Aorta (tissue), 5 donors: ENCODE data around the gene NRIP1. TPM values are rescaled to one million over a fixed set of nuclear protein-coding genes. Genes with fewer than 3 reads are reported as not detected.

Experiments
- ATAC-seq: fragments of 200-7000 bp; cut with Tn5 transposase; one replicate; pipeline ENCODE4 v1.9.1; 2022; ENCODE audit warnings: moderate library complexity; ENCODE audit not compliant: low FRiP score
- DNase-seq, 2 donors: peaks; one replicate each; pipeline ENCODE4 v3.0.0-alpha.2; 2020
- H3K27ac ChIP-seq, 2 donors: one replicate each; pipeline ENCODE4 v1.5.1; 2013; ENCODE audit warnings: low read length in 2 of 2, mild to moderate bottlenecking in 2 of 2, moderate library complexity in 2 of 2, control low read depth in 1 of 2, inconsistent platforms in 1 of 2, low read depth in 1 of 2
- H3K27me3 ChIP-seq, 2 donors: one replicate each; pipeline ENCODE4 v1.6.1; 2013; ENCODE audit warnings: control low read depth in 1 of 2, low read length in 1 of 2, mild to moderate bottlenecking in 1 of 2, moderate library complexity in 1 of 2; ENCODE audit not compliant: insufficient read depth in 2 of 2, control insufficient read depth in 1 of 2
- H3K36me3 ChIP-seq, 2 donors: one replicate each; pipeline ENCODE4 v1.6.1; 2013; ENCODE audit warnings: control low read depth in 1 of 2, low read length in 1 of 2, mild to moderate bottlenecking in 1 of 2; ENCODE audit not compliant: insufficient read depth in 2 of 2, control insufficient read depth in 1 of 2
- H3K4me1 ChIP-seq, 2 donors: one replicate each; pipeline ENCODE4 v1.6.1; 2013; ENCODE audit warnings: low read length in 2 of 2, control low read depth in 1 of 2, mild to moderate bottlenecking in 1 of 2, moderate library complexity in 1 of 2; ENCODE audit not compliant: insufficient read depth in 2 of 2, control insufficient read depth in 1 of 2
- H3K4me3 ChIP-seq, 2 donors: one replicate each; pipeline ENCODE4 v1.5.1; 2013; ENCODE audit warnings: low read length in 2 of 2, control low read depth in 1 of 2, mild to moderate bottlenecking in 1 of 2
- H3K9me3 ChIP-seq: one replicate; pipeline ENCODE4 v1.6.1; 2013; ENCODE audit warnings: mild to moderate bottlenecking, low read length; ENCODE audit not compliant: control insufficient read depth
- WGBS, 2 donors: extraction: QIAGEN DNeasy Blood & Tissue Kit; methylation state at CpG; one replicate each; pipeline ENCODE4 v1.1.7; 2013; 5-methylcytosine and 5-hydroxymethylcytosine counted together
- intact Hi-C, 2 donors: fragments of 100-400 bp; cut with DNase I; formaldehyde crosslinking; loops; one replicate each; pipeline versions ENCODE4 v1.14.2 to v1.15.0; 2022
- long read RNA-seq, 2 donors: library from polyadenylated mRNA; unstranded; transcript quantifications; one replicate each; pipeline ENCODE4 v2.0.0, GENCODE V29; 2020 to 2021
- polyA plus RNA-seq, 2 donors: library from polyadenylated mRNA; stranded (reverse); fragments of 200-250 nt; gene quantifications; one replicate each; pipeline ENCODE4 v1.2.3, GENCODE V29; 2013
- total RNA-seq, 2 donors: library from RNA; stranded (reverse); fragmentation: NEBNext Ultra II Directional; extraction: Animal tissue kit (Norgen Biotek cat#: 25700); gene quantifications; one replicate each; pipeline ENCODE4 v1.2.1, GENCODE V29; 2021
- donor health status: healthy with polysubstance abuse.
- donor health status: Bipolar disorder and iron deficiency.
- donor health status: DM: no; HTN: no; CAD: no.
- donor health status: DM: no; HTN: no; CAD: no.
- donor health status: DM: yes; HTN: yes; CAD: no.

The NRIP1 gene
- total RNA-seq = 10 to 100 TPM; 28.6 to 37.1 TPM
- polyA plus RNA-seq = 1 to 10 TPM; 3.8 to 4.6 TPM
- long read RNA-seq, donor 1, partial matches to known transcripts = 2 of 12 reads
- long read RNA-seq, donor 1, other reads (novel, unspliced or antisense) = 10 of 12 reads
- long read RNA-seq, donor 2, partial matches to known transcripts = 1 of 17 reads
- long read RNA-seq, donor 2, other reads (novel, unspliced or antisense) = 16 of 17 reads

- ATAC-seq (peak; percentile 94), DNase-seq (peak; percentile 96)
- 1% methylated on average over 68 to 116 of the region's 116 CpGs for WGBS, 2 donors
- Histone ChIP-seq H3K9me3 (no peaks in the 10 kb centered on the region), H3K4me1 (no peaks in the 10 kb centered on the region), H3K27ac (peak within 1 kb of the TSS; percentile 75 to 89), H3K36me3 (no peaks in the 10 kb centered on the region), H3K27me3 (no peaks in the 10 kb centered on the region), H3K4me3 (peak within 1 kb of the TSS; percentile 97 to 98)
- intact Hi-C loops = loop anchor here in 1 of 2 donors (5.0 kb wide), 1 partner anchor 107 kb away; no protein-coding TSS in a partner anchor
Measured at GRCh38 chr21:15064576-15065391, at the start of gene NRIP1. NRIP1 (minus strand) TSS chr21:15065000; CDS start chr21:14968192, 96,808 bp downstream.

- no peaks in the 10 kb centered on the region for H3K27me3 ChIP-seq
- H3K9me3 ChIP-seq = no peaks in the 10 kb centered on the region
- 72 to 75% methylated on average over 4 of the region's 4 CpGs for WGBS, 2 donors
- no peak overlapping the region for H3K27ac ChIP-seq
- H3K4me3 ChIP-seq = no peak overlapping the region
- no peaks in the 10 kb centered on the region for H3K36me3 ChIP-seq
- no peak for DNase-seq
- ATAC-seq = no peak
- H3K4me1 ChIP-seq = no peaks in the 10 kb centered on the region
- intact Hi-C loops = no loop called here
Measured at GRCh38 chr21:15112858-15113257, 48.1 kb upstream of the NRIP1 start.

DNA sequence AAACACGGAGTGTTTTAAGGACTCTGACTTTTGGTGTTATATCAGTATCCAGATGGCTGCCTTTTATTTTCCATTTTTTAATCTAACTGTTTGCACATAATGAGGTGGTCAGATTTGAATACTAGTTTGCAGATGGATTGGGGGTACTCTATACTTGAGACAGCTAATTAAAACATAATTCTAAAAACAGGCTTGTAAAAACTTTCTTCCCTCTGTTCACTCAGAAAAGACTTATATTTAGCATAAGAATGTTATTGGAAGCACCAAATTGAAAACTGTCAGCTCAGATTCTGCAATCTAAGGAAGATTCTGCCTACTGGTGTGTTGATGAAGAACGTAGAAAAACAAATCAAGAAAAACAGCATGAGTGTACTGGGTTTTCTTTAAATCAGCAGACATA lies 44.0 kb upstream of the NRIP1 start:
- ATAC-seq (no peak), DNase-seq (no peak)
- Histone ChIP-seq H3K4me1 (no peaks in the 10 kb centered on the region), H3K36me3 (no peaks in the 10 kb centered on the region), H3K27me3 (no peaks in the 10 kb centered on the region), H3K27ac (no peak overlapping the region), H3K4me3 (no peak overlapping the region), H3K9me3 (no peaks in the 10 kb centered on the region)
- intact Hi-C loops = no loop called here
- WGBS, 2 donors = 70 to 82% methylated on average over 2 of the region's 2 CpGs

- Histone ChIP-seq H3K27ac (no peak overlapping the region), H3K4me1 (no peaks in the 10 kb centered on the region), H3K36me3 (no peaks in the 10 kb centered on the region), H3K4me3 (no peak overlapping the region), H3K9me3 (no peaks in the 10 kb centered on the region), H3K27me3 (no peaks in the 10 kb centered on the region)
- DNase-seq (no peak), ATAC-seq (no peak)
- intact Hi-C loops = no loop called here
- 92 to 94% methylated on average over 3 of the region's 3 CpGs for WGBS, 2 donors
Measured at GRCh38 chr21:15104470-15104869, 39.7 kb upstream of the NRIP1 start.

GRCh38 chr21:15098908-15099307 lies 34.1 kb upstream of the NRIP1 start:
- no peak for DNase-seq
- H3K36me3 ChIP-seq = no peaks in the 10 kb centered on the region
- no peaks in the 10 kb centered on the region for H3K27me3 ChIP-seq
- no peaks in the 10 kb centered on the region for H3K4me1 ChIP-seq
- no peak for ATAC-seq
- H3K9me3 ChIP-seq = no peaks in the 10 kb centered on the region
- intact Hi-C loops = no loop called here
- H3K4me3 ChIP-seq = no peak overlapping the region
- H3K27ac ChIP-seq = no peak overlapping the region
- 76 to 77% methylated on average over 3 of the region's 3 CpGs for WGBS, 2 donors

GRCh38 chr21:15098181-15098580 lies 33.4 kb upstream of the NRIP1 start:
- intact Hi-C loops = no loop called here
- no peak overlapping the region for H3K4me3 ChIP-seq
- 41 to 43% methylated on average over 3 of the region's 3 CpGs for WGBS, 2 donors
- no peaks in the 10 kb centered on the region for H3K4me1 ChIP-seq
- H3K27ac ChIP-seq = no peak overlapping the region
- H3K9me3 ChIP-seq = no peaks in the 10 kb centered on the region
- H3K36me3 ChIP-seq = no peaks in the 10 kb centered on the region
- no peaks in the 10 kb centered on the region for H3K27me3 ChIP-seq
- DNase-seq = no peak
- no peak for ATAC-seq

DNA sequence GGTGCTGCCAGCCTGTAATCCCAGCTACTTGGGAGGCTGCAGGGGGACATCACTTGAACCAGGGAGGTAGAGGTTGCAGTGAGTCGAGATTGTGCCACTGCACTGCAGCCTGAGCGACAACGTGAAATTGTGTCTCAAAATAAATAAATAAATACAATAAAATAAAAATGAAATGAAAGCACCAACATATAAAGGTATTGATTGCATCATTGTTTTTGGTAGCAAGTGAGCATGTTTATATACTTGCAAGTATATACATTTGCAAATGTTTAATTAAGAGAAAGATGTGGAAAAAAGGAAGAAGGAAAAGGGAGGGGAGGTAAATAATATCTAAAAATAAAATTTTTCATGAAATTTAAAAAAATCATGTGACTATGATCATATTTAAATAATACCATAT lies 32.8 kb upstream of the NRIP1 start:
- DNase-seq (no peak), ATAC-seq (no peak)
- H3K27me3 ChIP-seq = no peaks in the 10 kb centered on the region
- H3K27ac ChIP-seq = no peak overlapping the region
- WGBS, 2 donors = 94 to 95% methylated on average over 3 of the region's 3 CpGs
- intact Hi-C loops = no loop called here
- H3K9me3 ChIP-seq = no peaks in the 10 kb centered on the region
- H3K4me3 ChIP-seq = no peak overlapping the region
- H3K36me3 ChIP-seq = no peaks in the 10 kb centered on the region
- no peaks in the 10 kb centered on the region for H3K4me1 ChIP-seq

DNA sequence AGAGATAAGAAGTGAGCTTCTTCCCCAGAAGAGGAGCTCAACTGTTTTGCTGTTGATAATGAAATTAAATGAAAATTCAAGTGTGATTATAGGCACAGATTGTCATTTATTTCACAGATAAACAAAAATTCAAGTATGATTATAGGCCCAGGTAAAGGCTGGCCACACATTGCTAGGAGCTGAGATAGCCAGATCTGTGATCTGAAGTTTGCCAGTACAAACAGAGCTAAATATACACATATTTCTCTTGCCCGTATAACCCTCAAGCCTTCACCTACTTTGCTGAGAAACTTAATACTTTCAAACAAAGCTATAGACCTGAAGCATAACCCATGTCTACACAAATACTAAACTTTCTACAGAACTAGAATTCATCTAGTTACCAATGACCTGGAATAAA lies 31.3 kb upstream of the NRIP1 start:
- Histone ChIP-seq H3K4me1 (no peaks in the 10 kb centered on the region), H3K4me3 (no peak overlapping the region), H3K36me3 (no peaks in the 10 kb centered on the region), H3K27me3 (no peaks in the 10 kb centered on the region), H3K9me3 (no peaks in the 10 kb centered on the region), H3K27ac (no peak overlapping the region)
- intact Hi-C loops = no loop called here
- ATAC-seq (no peak), DNase-seq (no peak)
- WGBS, 2 donors = 35 to 36% methylated on average over 1 of the region's 1 CpG

DNA sequence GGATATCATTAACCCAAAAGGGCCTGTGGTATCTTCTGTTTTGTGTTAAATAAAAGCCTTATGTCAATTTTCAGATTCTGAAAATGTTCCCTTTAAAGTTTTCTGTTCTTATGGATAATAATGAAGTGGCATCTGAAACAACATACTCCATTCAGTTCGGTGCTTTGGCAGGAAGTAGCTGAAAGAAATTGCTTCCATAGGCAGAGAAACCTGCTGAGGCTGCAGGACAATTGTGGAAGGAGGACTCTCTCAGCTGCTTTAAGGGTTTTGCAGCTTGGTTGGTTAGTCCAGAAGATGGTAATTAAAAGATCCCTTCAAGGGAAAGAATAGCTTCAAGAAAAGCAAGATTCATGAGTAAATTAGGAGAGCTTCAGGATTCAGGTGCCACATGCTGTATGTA lies 30.5 kb upstream of the NRIP1 start:
- Histone ChIP-seq H3K27me3 (no peaks in the 10 kb centered on the region), H3K27ac (no peak overlapping the region), H3K4me1 (no peaks in the 10 kb centered on the region), H3K9me3 (no peaks in the 10 kb centered on the region), H3K36me3 (no peaks in the 10 kb centered on the region), H3K4me3 (no peak overlapping the region)
- WGBS, 2 donors = 29 to 33% methylated on average over 1 of the region's 1 CpG
- no peak for DNase-seq
- intact Hi-C loops = no loop called here
- ATAC-seq = no peak
